GM13977 (cell line): ENCODE data around the gene CES4A.

Experiments
- DNase-seq: peaks from one replicate; pipeline ENCODE4 v3.0.0; 2012; ENCODE audit warnings: low spot score
- CTCF ChIP-seq: IDR thresholded peaks from 2 replicates; pipeline ENCODE4 v1.5.1; 2012; ENCODE audit warnings: mild to moderate bottlenecking, control low read depth; ENCODE audit not compliant: insufficient read depth; ENCODE audit errors: extremely low read depth, missing control alignments
- in situ Hi-C: fragments of 300-500 bp; cut with MboI; formaldehyde crosslinking; loops from one replicate; pipeline ENCODE4 v1.12.0; 2022; ENCODE audit warnings: low sequenced_read_pairs, low pct_unique_long_range_greater_than_20kb, mixed read lengths, inconsistent platforms; ENCODE audit not compliant: unreplicated experiment

CES4A gene

DNA sequence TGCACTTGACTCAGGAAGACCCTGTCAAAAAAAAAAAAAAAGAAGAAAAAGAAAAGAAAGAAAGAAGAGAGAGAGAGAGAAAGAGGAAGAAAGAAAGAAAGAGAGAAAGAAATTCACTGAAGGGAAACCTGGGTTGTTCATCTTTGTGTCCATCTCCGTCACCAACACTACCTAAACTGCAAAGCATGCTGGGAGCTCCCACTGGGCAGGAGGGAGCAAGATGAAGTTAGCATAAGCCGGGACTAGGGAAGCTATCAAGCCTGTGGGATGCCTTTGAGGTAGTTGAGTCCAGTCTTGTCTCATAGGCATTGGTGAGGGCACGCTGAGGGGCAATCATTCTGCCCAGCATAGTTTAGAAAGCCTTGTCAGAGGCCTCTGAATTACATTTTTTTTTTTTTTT, 32.9 kb downstream of the CES4A start:
- DNase-seq, result no peak
- no peak for TF ChIP-seq CTCF
- in situ Hi-C loops, result no loop called here

GRCh38 chr16:67022531-67023214, 34.3 kb downstream of the CES4A start:
- in situ Hi-C loops, result no loop called here
- DNase-seq, result no peak

GRCh38 chr16:67023689-67024088, 35.3 kb downstream of the CES4A start:
- in situ Hi-C loops, result no loop called here
- TF ChIP-seq CTCF, result no peak
- no peak for DNase-seq

More at GRCh38 chr16:67022531-67023214, 34.3 kb downstream of the CES4A start:
- TF ChIP-seq CTCF, result no peak

- TF ChIP-seq CTCF, result no peak
- in situ Hi-C loops, result no loop called here
- no peak for DNase-seq
Observed at GRCh38 chr16:67024384-67025209, 36.2 kb downstream of the CES4A start.

DNA sequence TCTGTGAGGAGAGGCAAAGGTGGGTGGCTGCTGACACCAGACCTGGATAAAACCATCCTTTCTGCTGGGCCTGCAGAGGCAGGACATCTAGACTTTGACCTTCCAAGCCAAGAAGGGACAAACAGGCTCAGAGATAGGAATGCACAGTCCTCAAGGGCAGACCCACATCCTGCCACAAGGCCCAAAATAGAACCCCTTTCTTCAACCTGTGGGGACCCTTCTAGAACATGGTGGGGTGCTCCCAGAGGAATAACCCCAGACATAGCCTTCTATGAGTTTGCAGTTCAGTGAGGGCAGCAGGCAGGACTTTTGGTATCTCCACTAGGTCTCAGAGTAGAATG, 36.8 kb downstream of the CES4A start:
- no peak for TF ChIP-seq CTCF
- no peak for DNase-seq
- in situ Hi-C loops, result no loop called here

DNA sequence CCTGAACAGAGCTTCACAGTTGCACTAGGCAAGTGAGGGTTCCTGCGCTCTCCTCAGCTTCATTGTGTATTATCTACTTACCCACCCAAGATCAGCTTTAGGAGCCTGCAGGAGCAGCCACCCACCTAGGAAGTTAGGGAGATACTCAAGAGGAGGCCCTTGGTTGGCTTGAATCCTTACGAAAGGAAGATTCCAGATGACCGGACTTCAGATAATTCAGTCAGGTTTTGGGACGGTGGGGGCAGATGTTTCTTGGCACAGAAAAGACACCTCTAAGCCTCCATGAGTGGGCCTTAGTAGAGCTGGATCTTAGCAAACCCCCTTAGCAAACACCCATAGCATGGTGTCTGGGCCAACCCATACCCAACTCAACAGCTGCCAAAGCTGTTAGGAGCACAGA, 38.2 kb downstream of the CES4A start:
- in situ Hi-C loops, result no loop called here
- no peak for TF ChIP-seq CTCF

More for the DNA sequence above, 38.2 kb downstream of the CES4A start:
- DNase-seq, result peak; percentile 11
